HCT116 (cell line): ENCODE data around the gene ZNF304. TPM values are rescaled to one million over a fixed set of nuclear protein-coding genes. Genes with fewer than 3 reads are reported as not detected.

ENCODE experiments used
- ATAC-seq: fragments of 200-7000 bp; cut with Tn5 transposase; 2 replicates; pipeline ENCODE4 v1.9.1; 2020; ENCODE audit warnings: mild to moderate bottlenecking, moderate library complexity
- BruUV-seq: library from RNA; stranded (reverse); fragments of 400-500 nt; replicated peaks from 2 replicates; lab custom pipeline; 2021; lab: Mats Ljungman, UMichigan
- CTCF ChIA-PET: fragments of 300-600 bp; sonication (Branson Sonifier 250); formaldehyde crosslinking; loops from one replicate; lab custom pipeline; 2021; ENCODE audit warnings: antibody characterized with exemption; lab: Charles Lee
- POLR2A ChIA-PET: fragments of 300-600, 350-600 bp; sonication (Branson Sonifier 250); formaldehyde crosslinking; loops from one replicate; lab custom pipeline; 2021; ENCODE audit warnings: antibody characterized with exemption; lab: Charles Lee
- RAD21 ChIA-PET, 2 experiments: fragments of 300-600 bp; sonication (Branson Sonifier 250); formaldehyde crosslinking; loops; one replicate each; lab custom pipeline; 2023; ENCODE audit warnings: low total read pairs in 2 of 2; ENCODE audit not compliant: uncharacterized antibody in 2 of 2, unreplicated experiment in 2 of 2, low non-redundant PET in 1 of 2; lab: Charles Lee
- DNase-seq: peaks from one replicate; pipeline ENCODE4 v3.0.0-alpha.2; 2010; ENCODE audit warnings: low read depth, low spot score
- H2AFZ ChIP-seq: fragments of 200-600 bp; shearing (Covaris generic), sonication (generic); 2 replicates; pipeline ENCODE4 v1.6.1; 2017; ENCODE audit warnings: low read depth, mixed run types, mixed read lengths, antibody characterized with exemption, low read length; ENCODE audit not compliant: poor library complexity, severe bottlenecking
- H3K27ac ChIP-seq: 2 replicates; pipeline ENCODE4 v1.5.1; 2012; ENCODE audit warnings: low read depth, low read length
- H3K27me3 ChIP-seq: fragments of 200-600 bp; sonication (generic); 2 replicates; pipeline ENCODE4 v1.6.1; 2016; ENCODE audit warnings: mixed run types, low read length, mixed read lengths; ENCODE audit not compliant: insufficient read depth
- H3K36me3 ChIP-seq, 2 experiments: fragments of 200-500 bp in 1 of 2; fragments of 200-600 bp in 1 of 2; sonication (Bioruptor generic) in 1 of 2; sonication (generic) in 1 of 2; 2 replicates each; pipeline versions ENCODE4 v1.5.1 to v1.6.1; 2014 to 2016; ENCODE audit warnings: low read length in 2 of 2, inconsistent platforms in 1 of 2, mixed read lengths in 1 of 2, mixed run types in 1 of 2; ENCODE audit not compliant: insufficient read depth in 2 of 2, control insufficient read depth in 1 of 2
- H3K4me1 ChIP-seq, 2 experiments: fragments of 200-600 bp in 1 of 2; sonication (generic) in 1 of 2; 2 replicates each; pipeline versions ENCODE4 v1.5.1 to v1.6.1; 2012 to 2017; ENCODE audit warnings: low read length in 2 of 2, inconsistent platforms in 1 of 2, mild to moderate bottlenecking in 1 of 2, mixed read lengths in 1 of 2, mixed run types in 1 of 2, moderate library complexity in 1 of 2; ENCODE audit not compliant: insufficient read depth in 2 of 2, control insufficient read depth in 1 of 2
- H3K4me2 ChIP-seq: fragments of 200-600 bp; sonication (generic); 2 replicates; pipeline ENCODE4 v1.6.1; 2017; ENCODE audit warnings: mixed run types, low read length, mixed read lengths
- H3K4me3 ChIP-seq, 2 experiments: fragments of 200-600 bp in 1 of 2; sonication (generic) in 1 of 2; replicated peaks in 1 of 2; 2 replicates each; pipeline ENCODE4 v1.5.1; 2011 to 2016; ENCODE audit warnings: low read length in 2 of 2, control low read depth in 1 of 2, low read depth in 1 of 2, mild to moderate bottlenecking in 1 of 2, mixed read lengths in 1 of 2, mixed run types in 1 of 2
- H3K79me2 ChIP-seq: fragments of 200-600 bp; sonication (generic); 2 replicates; pipeline ENCODE4 v1.6.1; 2017; ENCODE audit warnings: mild to moderate bottlenecking, mixed run types, low read length, moderate library complexity, mixed read lengths; ENCODE audit not compliant: insufficient read depth
- H3K9ac ChIP-seq: fragments of 200-600 bp; sonication (generic); 2 replicates; pipeline ENCODE4 v1.6.1; 2016; ENCODE audit warnings: low read length, mixed read lengths
- H3K9me2 ChIP-seq: fragments of 200-600 bp; sonication (generic), shearing (Covaris generic); 2 replicates; pipeline ENCODE4 v1.6.1; 2017; ENCODE audit warnings: mixed run types, mild to moderate bottlenecking, moderate library complexity; ENCODE audit not compliant: insufficient read depth
- H3K9me3 ChIP-seq, 2 experiments: fragments of 200-500 bp in 1 of 2; fragments of 200-600 bp in 1 of 2; sonication (Bioruptor generic) in 1 of 2; sonication (generic) in 1 of 2; 2 replicates each; pipeline ENCODE4 v1.6.1; 2014 to 2017; ENCODE audit warnings: low read length in 2 of 2, mixed read lengths in 2 of 2, inconsistent platforms in 1 of 2, low read depth in 1 of 2, mild to moderate bottlenecking in 1 of 2, mixed run types in 1 of 2, moderate library complexity in 1 of 2; ENCODE audit not compliant: control insufficient read depth in 1 of 2, insufficient read depth in 1 of 2
- H4K20me1 ChIP-seq: fragments of 200-600 bp; sonication (generic), shearing (Covaris generic); 2 replicates; pipeline ENCODE4 v1.6.1; 2017; ENCODE audit warnings: mixed run types, mild to moderate bottlenecking, moderate library complexity; ENCODE audit not compliant: insufficient read depth
- SRF ChIP-seq: IDR thresholded peaks from 2 replicates; pipeline ENCODE4 v1.6.1; 2012; ENCODE audit warnings: low read depth
- ZFX ChIP-seq: fragments of 450-650 bp; IDR thresholded peaks from 2 replicates; pipeline ENCODE4 v1.6.1; 2017
- ZNF274 ChIP-seq: fragments of 200-500 bp; sonication (Bioruptor generic); IDR thresholded peaks from 2 replicates; pipeline ENCODE4 v1.6.1; 2014; ENCODE audit warnings: mild to moderate bottlenecking, low read depth, low read length, inconsistent platforms
- intact Hi-C: fragments of 100-400 bp; cut with micrococcal nuclease; formaldehyde crosslinking; loops from 2 replicates; pipeline ENCODE4 v1.10.0; 2022
- total RNA-seq: library from RNA; stranded (reverse); gene quantifications from one replicate; pipeline ENCODE4 v1.2.1, GENCODE V29; 2021; ENCODE audit not compliant: unreplicated experiment
- TF ChIP-seq, protein P1 (sequence below): IDR thresholded peaks from 2 replicates; pipeline ENCODE4 v1.6.1; 2012; ENCODE audit warnings: low read depth
- TF ChIP-seq, protein P2 (sequence below), 3 experiments: fragments of 200-600 bp in 1 of 3; sonication (generic) in 1 of 3; IDR thresholded peaks in 2 of 3; conservative IDR thresholded peaks in 1 of 3; 2 replicates each; pipeline ENCODE4 v1.5.1; 2012 to 2017; ENCODE audit warnings: low read depth in 2 of 3, low read length in 2 of 3, antibody characterized with exemption in 1 of 3, borderline replicate concordance in 1 of 3, control low read depth in 1 of 3, mild to moderate bottlenecking in 1 of 3, mixed read lengths in 1 of 3, mixed run types in 1 of 3, moderate library complexity in 1 of 3; ENCODE audit not compliant: insufficient read depth in 1 of 3
- TF ChIP-seq, protein P3 (sequence below): IDR thresholded peaks from 2 replicates; pipeline ENCODE4 v1.6.1; 2011; ENCODE audit warnings: mild to moderate bottlenecking, low read length, moderate library complexity; ENCODE audit not compliant: insufficient replicate concordance; ENCODE audit errors: extremely low read depth

ZNF304 gene
- total RNA-seq, 1 experiment from 2014 or later: 6.3 TPM

DNA sequence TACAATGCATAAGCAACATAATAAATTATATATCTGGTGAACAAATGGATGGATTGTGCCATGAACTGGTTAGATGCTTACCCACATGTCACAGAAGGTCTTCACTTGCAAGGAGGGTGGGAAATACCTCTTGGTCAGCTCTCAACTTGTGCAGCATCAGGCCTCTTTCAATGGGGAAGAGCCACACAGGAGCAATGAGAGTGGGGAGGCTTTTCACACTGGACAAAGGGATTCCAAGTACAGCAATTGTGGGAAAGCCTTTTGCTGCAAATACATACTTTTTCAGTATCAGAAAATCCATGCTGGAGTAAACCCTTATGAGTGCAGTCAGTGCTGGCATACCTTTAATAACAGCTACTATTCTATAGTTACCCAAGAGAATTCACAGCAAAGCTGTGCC is 42.6 kb upstream of the ZNF304 start:
- CTCF ChIA-PET: no interaction called here
- no peaks in the 10 kb centered on the region for H3K9me2 ChIP-seq

DNA sequence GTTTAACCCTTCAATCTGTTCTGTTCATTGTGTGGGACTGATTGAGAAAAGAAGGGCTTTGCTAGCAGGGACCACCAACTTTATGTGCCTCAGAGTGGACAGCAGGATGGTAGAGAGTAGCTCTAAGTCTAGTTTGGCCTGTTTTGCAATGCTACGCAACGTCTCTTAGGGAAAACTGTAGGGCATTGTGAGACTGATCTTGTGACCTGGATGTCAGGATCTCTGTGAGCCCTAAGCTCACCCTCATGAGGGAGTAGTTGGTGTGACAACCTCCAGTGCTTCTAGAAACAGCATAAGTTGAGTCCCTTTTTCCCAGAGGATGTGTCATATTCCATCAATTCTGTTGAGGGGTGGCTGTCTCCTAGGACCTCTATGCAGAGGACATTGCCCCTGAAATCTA is 40.3 kb upstream of the ZNF304 start:
- ChIA-PET POLR2A (interaction anchor here (0.6 kb wide), 1 partner anchor 38 kb away, joined by 3 read pairs; no protein-coding TSS in a partner anchor), CTCF (no interaction called here), RAD21 (no interaction called here)
- Histone ChIP-seq H3K27ac (no peak overlapping the region), H4K20me1 (no peaks in the 10 kb centered on the region), H3K4me2 (no peak overlapping the region), H3K79me2 (no peaks in the 10 kb centered on the region), H3K9me2 (no peaks in the 10 kb centered on the region), H3K4me3 (no peak overlapping the region), H3K36me3 (no peaks in the 10 kb centered on the region), H2AFZ (no peak overlapping the region), H3K9ac (no peak overlapping the region), H3K4me1 (no peaks in the 10 kb centered on the region), H3K27me3 (no peaks in the 10 kb centered on the region), H3K9me3 (no peaks in the 10 kb centered on the region)
- BruUV-seq: no TSS peak
- intact Hi-C loops: no loop called here
- ATAC-seq (no peak), DNase-seq (no peak)
- TF ChIP-seq SRF (no peak), ZFX (no peak), ZNF274 (no peak)
- TF ChIP-seq, protein P1, sequence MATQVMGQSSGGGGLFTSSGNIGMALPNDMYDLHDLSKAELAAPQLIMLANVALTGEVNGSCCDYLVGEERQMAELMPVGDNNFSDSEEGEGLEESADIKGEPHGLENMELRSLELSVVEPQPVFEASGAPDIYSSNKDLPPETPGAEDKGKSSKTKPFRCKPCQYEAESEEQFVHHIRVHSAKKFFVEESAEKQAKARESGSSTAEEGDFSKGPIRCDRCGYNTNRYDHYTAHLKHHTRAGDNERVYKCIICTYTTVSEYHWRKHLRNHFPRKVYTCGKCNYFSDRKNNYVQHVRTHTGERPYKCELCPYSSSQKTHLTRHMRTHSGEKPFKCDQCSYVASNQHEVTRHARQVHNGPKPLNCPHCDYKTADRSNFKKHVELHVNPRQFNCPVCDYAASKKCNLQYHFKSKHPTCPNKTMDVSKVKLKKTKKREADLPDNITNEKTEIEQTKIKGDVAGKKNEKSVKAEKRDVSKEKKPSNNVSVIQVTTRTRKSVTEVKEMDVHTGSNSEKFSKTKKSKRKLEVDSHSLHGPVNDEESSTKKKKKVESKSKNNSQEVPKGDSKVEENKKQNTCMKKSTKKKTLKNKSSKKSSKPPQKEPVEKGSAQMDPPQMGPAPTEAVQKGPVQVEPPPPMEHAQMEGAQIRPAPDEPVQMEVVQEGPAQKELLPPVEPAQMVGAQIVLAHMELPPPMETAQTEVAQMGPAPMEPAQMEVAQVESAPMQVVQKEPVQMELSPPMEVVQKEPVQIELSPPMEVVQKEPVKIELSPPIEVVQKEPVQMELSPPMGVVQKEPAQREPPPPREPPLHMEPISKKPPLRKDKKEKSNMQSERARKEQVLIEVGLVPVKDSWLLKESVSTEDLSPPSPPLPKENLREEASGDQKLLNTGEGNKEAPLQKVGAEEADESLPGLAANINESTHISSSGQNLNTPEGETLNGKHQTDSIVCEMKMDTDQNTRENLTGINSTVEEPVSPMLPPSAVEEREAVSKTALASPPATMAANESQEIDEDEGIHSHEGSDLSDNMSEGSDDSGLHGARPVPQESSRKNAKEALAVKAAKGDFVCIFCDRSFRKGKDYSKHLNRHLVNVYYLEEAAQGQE: no peak
- TF ChIP-seq, protein P2, sequence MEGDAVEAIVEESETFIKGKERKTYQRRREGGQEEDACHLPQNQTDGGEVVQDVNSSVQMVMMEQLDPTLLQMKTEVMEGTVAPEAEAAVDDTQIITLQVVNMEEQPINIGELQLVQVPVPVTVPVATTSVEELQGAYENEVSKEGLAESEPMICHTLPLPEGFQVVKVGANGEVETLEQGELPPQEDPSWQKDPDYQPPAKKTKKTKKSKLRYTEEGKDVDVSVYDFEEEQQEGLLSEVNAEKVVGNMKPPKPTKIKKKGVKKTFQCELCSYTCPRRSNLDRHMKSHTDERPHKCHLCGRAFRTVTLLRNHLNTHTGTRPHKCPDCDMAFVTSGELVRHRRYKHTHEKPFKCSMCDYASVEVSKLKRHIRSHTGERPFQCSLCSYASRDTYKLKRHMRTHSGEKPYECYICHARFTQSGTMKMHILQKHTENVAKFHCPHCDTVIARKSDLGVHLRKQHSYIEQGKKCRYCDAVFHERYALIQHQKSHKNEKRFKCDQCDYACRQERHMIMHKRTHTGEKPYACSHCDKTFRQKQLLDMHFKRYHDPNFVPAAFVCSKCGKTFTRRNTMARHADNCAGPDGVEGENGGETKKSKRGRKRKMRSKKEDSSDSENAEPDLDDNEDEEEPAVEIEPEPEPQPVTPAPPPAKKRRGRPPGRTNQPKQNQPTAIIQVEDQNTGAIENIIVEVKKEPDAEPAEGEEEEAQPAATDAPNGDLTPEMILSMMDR (IDR thresholded peaks at IDR 0.05 in 2 of 3, conservative IDR thresholded peaks at IDR 0.05 in 1 of 3; ENCODE audit: borderline replicate concordance in 1 of 3, insufficient read depth in 1 of 3, low read depth in 2 of 3, low read length in 2 of 3): no peak
- TF ChIP-seq, protein P3, sequence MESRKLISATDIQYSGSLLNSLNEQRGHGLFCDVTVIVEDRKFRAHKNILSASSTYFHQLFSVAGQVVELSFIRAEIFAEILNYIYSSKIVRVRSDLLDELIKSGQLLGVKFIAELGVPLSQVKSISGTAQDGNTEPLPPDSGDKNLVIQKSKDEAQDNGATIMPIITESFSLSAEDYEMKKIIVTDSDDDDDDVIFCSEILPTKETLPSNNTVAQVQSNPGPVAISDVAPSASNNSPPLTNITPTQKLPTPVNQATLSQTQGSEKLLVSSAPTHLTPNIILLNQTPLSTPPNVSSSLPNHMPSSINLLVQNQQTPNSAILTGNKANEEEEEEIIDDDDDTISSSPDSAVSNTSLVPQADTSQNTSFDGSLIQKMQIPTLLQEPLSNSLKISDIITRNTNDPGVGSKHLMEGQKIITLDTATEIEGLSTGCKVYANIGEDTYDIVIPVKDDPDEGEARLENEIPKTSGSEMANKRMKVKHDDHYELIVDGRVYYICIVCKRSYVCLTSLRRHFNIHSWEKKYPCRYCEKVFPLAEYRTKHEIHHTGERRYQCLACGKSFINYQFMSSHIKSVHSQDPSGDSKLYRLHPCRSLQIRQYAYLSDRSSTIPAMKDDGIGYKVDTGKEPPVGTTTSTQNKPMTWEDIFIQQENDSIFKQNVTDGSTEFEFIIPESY: no peak

More for the DNA sequence above, 42.6 kb upstream of the ZNF304 start:
- Histone ChIP-seq H3K27me3 (no peaks in the 10 kb centered on the region), H3K4me2 (no peak overlapping the region), H3K36me3 (peaks cover 0 to 3% of the 10 kb centered on the region in 2 experiments; a peak in 2 of 4 replicates), H3K4me3 (no peak overlapping the region), H3K9ac (no peak overlapping the region), H3K9me3 (no peaks in the 10 kb centered on the region), H2AFZ (no peak overlapping the region), H3K79me2 (peaks cover 16% of the 10 kb centered on the region; the same call in 1 of the 2 replicates), H3K27ac (no peak overlapping the region), H3K4me1 (no peaks in the 10 kb centered on the region), H4K20me1 (no peaks in the 10 kb centered on the region)
- TF ChIP-seq SRF: no peak
- TF ChIP-seq, protein P3: no peak
- no peak for DNase-seq
- BruUV-seq: no TSS peak
- RAD21 ChIA-PET: no interaction called here
- POLR2A ChIA-PET: no interaction called here
- no peak for ATAC-seq
- intact Hi-C loops: no loop called here
